ENCODE results near the gene SCFD1. TPM values are rescaled to one million over a fixed set of nuclear protein-coding genes. Genes with fewer than 3 reads are reported as not detected.

Gene SCFD1
- total RNA-seq, 1 donor from 2014 or later: 34.8 TPM

- Histone ChIP-seq H3K36me3 (peaks cover 61% of the 10 kb centered on the region), H3K27me3 (ENCODE audit: low read depth) (no peaks in the 10 kb centered on the region), H3K4me1 (no peaks in the 10 kb centered on the region), H3K9me3 (replicated peaks) (peaks cover 3% of the 10 kb centered on the region), H3K4me3 (no peak overlapping the region), H3K27ac (replicated peaks) (no peak overlapping the region)
- TF ChIP-seq CTCF (IDR thresholded peaks at IDR 0.05; ENCODE audit: borderline replicate concordance): no peak
- DNase-seq: no peak
- intact Hi-C loops (cut with micrococcal nuclease): no loop called here
Observed at GRCh38 chr14:30719137-30719536, 97.0 kb downstream of the SCFD1 start.

GRCh38 chr14:30725763-30726162 is 103.6 kb downstream of the SCFD1 start:
- Histone ChIP-seq H3K27me3 (ENCODE audit: low read depth) (no peaks in the 10 kb centered on the region), H3K27ac (replicated peaks) (no peak overlapping the region), H3K4me1 (peaks cover 12% of the 10 kb centered on the region), H3K36me3 (peaks cover 61% of the 10 kb centered on the region), H3K9me3 (replicated peaks) (peaks cover 3% of the 10 kb centered on the region), H3K4me3 (no peak overlapping the region)
- no peak for DNase-seq
- no peak for TF ChIP-seq CTCF (IDR thresholded peaks at IDR 0.05; ENCODE audit: borderline replicate concordance)
- intact Hi-C loops (cut with micrococcal nuclease): no loop called here

GRCh38 chr14:30728471-30728870 is 106.4 kb downstream of the SCFD1 start:
- intact Hi-C loops (cut with micrococcal nuclease): no loop called here
- no peak for DNase-seq
- Histone ChIP-seq H3K27ac (replicated peaks) (no peak overlapping the region), H3K4me3 (no peak overlapping the region), H3K4me1 (peaks cover 12% of the 10 kb centered on the region), H3K36me3 (peaks cover 46% of the 10 kb centered on the region), H3K27me3 (ENCODE audit: low read depth) (no peaks in the 10 kb centered on the region), H3K9me3 (replicated peaks) (no peaks in the 10 kb centered on the region)
- TF ChIP-seq CTCF (IDR thresholded peaks at IDR 0.05; ENCODE audit: borderline replicate concordance): no peak

- TF ChIP-seq CTCF (IDR thresholded peaks at IDR 0.05; ENCODE audit: borderline replicate concordance): no peak
- DNase-seq: no peak
- peaks cover 11% of the 10 kb centered on the region for H3K4me1 ChIP-seq
- H3K9me3 ChIP-seq (replicated peaks): no peaks in the 10 kb centered on the region
- H3K27me3 ChIP-seq (ENCODE audit: low read depth): no peaks in the 10 kb centered on the region
- no peak overlapping the region for H3K4me3 ChIP-seq
- no peak overlapping the region for H3K27ac ChIP-seq (replicated peaks)
- intact Hi-C loops (cut with micrococcal nuclease): no loop called here
- H3K36me3 ChIP-seq: peaks cover 41% of the 10 kb centered on the region
Observed at GRCh38 chr14:30737916-30738315, 115.8 kb downstream of the SCFD1 start.

GRCh38 chr14:30738978-30739377 is 116.9 kb downstream of the SCFD1 start:
- TF ChIP-seq CTCF (IDR thresholded peaks at IDR 0.05; ENCODE audit: borderline replicate concordance): no peak
- no peak overlapping the region for H3K4me3 ChIP-seq
- H3K36me3 ChIP-seq: peaks cover 30% of the 10 kb centered on the region
- peaks cover 11% of the 10 kb centered on the region for H3K4me1 ChIP-seq
- H3K27me3 ChIP-seq (ENCODE audit: low read depth): no peaks in the 10 kb centered on the region
- DNase-seq: no peak
- no peaks in the 10 kb centered on the region for H3K9me3 ChIP-seq (replicated peaks)
- intact Hi-C loops (cut with micrococcal nuclease): no loop called here
- H3K27ac ChIP-seq (replicated peaks): no peak overlapping the region

- intact Hi-C loops (cut with micrococcal nuclease): no loop called here
- no peak for TF ChIP-seq CTCF (IDR thresholded peaks at IDR 0.05; ENCODE audit: borderline replicate concordance)
- no peaks in the 10 kb centered on the region for H3K36me3 ChIP-seq
- H3K27ac ChIP-seq (replicated peaks): no peak overlapping the region
- H3K9me3 ChIP-seq (replicated peaks): no peaks in the 10 kb centered on the region
- H3K27me3 ChIP-seq (ENCODE audit: low read depth): peaks cover 18% of the 10 kb centered on the region
- no peaks in the 10 kb centered on the region for H3K4me1 ChIP-seq
- no peak for DNase-seq
- no peak overlapping the region for H3K4me3 ChIP-seq
Observed at GRCh38 chr14:30748343-30748742, 126.2 kb downstream of the SCFD1 start.
